Stimulated activated naive CD4-positive, alpha-beta T cell treated with Interleukin-2 at 50 U/mL for 16 hours (primary cell): Measurements from ENCODE around the gene GOLGA8O.
"Not testable (repeated sequence)": the region's sequence is repeated elsewhere in the genome, so short reads cannot be mapped to it uniquely, and the experiment has no call there.

ENCODE experiments used
- DNase-seq: peaks from one replicate; lab custom pipeline; 2025; lab: John Stamatoyannopoulos, UW

The GOLGA8O gene, protein sequence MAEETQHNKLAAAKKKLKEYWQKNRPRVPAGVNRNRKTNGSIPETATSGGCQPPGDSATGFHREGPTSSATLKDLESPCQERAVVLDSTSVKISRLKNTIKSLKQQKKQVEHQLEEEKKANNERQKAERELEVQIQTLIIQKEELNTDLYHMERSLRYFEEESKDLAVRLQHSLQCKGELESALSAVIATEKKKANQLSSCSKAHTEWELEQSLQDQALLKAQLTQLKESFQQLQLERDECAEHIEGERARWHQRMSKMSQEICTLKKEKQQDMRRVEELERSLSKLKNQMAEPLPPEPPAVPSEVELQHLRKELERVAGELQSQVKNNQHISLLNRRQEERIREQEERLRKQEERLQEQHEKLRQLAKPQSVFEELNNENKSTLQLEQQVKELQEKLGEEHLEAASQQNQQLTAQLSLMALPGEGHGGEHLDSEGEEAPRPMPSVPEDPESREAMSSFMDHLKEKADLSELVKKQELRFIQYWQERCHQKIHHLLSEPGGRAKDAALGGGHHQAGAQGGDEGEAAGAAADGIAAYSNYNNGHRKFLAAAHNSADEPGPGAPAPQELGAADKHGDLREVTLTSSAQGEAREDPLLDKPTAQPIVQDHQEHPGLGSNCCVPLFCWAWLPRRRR

DNA sequence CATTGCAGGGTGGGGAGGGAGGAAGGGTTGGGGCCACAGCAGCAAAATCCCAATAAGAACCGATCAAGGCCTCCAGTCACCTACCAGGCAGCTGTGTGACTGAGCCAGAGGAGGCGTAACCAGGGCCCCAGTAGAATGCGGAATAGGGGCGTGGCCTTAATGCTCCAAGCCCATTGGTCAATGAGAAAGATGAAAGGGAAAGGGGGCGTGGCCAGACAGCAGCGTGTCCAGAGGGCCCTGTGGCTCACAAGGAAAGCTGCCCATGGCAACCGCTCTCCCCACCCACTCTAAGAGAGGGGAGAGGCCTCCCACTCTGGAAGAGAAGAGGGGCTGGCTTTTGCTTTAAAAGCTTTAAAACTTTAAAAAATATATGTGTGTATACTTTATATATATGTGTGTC is at the start of gene GOLGA8O:
GOLGA8O (minus strand) TSS at position 101 of the 400 bp plus-strand sequence; CDS start at position 3, 98 bp downstream.
- not testable (repeated sequence) for DNase-seq

DNA sequence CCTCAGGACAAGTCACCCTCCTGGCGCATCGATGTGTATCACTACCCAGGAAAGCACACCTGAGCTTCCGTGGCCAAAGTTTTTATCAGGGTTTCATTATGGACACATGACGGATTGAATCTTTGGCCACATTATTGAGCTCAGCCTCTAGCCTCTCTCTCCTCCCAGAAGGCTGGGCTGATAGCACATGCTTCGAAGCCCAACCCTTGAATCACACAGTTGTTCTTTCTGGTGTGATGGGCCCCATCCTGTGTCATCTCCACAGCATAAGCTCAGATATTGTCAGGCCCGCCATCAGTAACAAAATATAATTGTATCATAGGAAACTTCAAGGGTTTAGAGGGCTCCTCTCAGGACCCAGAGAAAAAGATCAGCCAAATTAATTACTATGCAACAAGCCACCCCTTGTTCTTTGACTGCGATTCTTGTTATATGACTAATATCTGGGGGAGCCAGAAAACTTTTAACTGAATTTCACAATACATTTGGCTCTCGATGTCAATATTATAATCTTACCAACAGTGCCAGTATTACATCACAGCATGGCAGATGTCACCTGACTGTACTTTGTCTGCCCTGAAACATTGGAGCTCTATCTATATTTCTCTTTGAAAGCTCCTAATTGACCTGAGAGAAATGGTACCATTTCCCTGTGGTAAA is 48.8 kb upstream of the GOLGA8O start:
- DNase-seq, result not testable (repeated sequence)

DNA sequence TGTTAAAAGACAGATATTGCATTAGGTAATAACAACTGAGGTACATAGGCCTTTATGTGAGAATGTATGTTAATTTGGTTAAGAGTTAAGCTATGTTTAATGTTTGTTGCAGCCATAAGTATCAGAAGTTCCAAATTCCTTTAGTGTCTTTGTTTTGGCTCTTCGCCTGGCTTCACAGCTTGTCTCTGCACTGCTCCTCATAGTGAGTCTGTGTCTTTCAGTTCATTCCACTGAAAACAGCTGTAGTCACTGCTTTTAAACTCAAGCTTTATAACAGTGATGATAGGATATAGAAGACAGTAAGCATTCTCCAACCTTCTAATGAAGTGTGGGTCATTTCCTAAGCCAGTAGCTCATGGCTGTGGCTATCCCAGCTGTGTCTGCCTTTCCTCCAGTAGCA is 47.5 kb upstream of the GOLGA8O start:
- not testable (repeated sequence) for DNase-seq

DNA sequence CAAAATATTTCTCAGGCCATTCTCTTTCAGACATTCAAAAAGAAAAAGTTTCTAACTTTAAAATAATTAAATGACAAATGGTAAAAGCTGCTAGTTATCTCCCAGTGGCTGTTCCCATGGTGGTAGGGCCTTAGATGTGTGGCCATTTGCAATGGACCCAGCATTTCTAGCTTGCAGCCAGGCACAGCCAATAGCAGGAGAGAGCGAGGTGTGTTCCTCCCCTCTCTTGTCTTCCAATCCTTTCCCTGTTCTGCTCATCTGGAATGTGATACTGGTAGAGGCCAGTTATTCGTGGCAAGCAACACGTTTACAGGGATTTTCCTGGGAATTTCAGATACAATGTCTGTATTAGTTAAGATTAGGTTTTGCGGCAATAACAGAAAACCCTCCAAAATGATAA is 37.3 kb upstream of the GOLGA8O start:
- DNase-seq, result not testable (repeated sequence)

DNA sequence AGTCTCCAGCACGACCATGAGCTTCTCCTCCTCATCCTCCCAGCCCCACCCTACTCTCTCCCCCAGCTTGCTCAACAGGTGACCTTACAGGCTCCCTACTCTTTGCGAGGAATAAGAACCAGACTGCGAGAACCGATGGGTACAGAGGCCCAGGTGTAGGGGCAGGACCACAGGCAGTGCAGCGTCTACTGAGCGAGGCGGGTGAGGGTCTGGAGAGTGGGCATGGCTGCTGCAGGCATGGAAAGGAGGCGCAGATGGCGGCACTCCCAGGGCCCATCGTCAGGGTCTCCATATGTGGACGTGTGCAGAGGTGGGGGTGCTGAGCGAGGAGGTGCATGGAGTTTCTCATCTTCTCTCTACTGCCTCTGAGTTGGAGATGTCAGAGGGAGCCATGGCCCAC is 31.0 kb upstream of the GOLGA8O start:
- DNase-seq, result not testable (repeated sequence)

DNA sequence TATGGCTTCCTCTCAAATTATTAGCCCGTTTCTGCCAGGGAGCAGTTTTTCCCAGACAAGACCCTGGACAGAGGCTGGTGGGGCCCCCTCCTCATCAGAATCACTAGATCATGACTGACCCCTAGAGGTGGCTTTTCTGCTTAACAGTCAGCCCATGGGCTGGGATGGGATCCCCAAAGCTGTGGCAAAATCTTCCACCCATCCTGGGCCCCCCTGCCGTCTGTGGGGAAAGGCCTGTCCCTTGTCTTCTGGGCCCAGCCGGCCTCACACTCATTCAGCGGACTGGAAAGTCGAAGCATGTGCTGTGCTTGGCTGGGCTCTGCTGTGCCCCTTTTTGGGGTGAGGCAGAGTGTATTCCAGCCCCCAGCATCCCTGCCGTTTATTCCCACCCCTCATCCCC is 27.9 kb upstream of the GOLGA8O start:
- not testable (repeated sequence) for DNase-seq

DNA sequence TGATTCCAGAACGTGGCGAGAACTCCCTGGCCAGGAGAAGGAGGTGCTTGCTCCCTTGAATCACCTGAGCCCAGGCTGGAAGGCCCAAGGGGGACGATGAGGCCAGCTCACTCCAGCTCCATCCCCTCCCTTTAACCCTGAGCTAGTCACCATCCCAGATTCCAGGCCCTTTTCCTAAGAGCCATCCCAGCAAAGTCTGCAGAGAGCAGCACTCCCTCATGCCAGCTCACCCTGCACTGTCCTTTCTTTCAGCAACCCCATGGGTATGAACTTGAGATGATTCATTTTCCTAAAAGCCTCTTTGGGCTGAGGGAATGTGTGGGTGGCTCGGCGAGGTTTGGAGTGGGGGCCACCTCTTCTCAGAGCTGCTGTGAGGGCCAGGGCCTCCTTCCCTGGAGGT is 26.2 kb upstream of the GOLGA8O start:
- DNase-seq, result not testable (repeated sequence)

DNA sequence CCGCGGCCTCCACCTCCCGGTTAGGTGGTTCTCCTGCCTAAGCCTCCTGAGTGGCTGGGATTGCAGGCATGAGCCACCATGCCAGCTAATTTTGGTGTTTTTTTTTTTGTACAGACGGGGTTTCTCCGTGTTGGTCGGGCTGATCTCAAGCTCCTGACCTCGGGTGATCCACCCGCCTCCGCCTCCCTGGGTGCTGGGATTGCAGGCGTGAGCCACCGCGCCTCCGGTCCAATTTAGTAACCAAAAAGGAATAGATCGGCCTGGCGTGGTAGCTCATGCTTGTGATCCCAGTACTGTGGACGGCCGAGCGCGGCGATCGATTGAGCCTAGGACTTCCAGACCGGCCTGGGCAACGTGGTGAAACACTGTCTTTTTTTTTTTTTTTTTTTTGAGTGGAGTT is 12.6 kb upstream of the GOLGA8O start:
- not testable (repeated sequence) for DNase-seq

DNA sequence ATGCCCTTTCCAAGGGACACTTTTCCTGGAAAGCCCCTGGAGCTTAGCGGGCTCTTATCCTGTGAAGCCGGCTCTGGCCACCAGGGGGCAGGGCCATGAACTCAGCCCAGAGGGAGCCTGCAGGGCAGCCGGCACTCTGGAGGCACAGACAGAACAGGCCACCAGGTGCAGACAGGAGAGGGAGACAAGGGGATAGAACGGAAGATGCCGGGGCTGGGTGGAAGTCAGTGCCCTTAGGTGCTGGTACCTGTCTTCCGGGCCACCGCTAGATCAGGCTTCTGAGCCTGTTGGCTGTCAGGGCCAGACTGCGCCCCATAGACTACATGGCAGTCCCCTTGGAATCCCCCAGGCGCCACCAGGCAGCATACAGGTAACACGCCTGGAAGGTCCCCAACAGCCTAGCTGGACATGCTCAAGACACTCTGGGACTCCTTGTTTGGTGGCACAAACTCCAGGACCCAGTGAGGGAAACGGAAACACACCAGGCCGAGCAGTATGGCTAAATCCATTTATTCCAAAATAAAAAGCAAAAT is 14.9 kb downstream of the GOLGA8O start:
- DNase-seq, result not testable (repeated sequence)

DNA sequence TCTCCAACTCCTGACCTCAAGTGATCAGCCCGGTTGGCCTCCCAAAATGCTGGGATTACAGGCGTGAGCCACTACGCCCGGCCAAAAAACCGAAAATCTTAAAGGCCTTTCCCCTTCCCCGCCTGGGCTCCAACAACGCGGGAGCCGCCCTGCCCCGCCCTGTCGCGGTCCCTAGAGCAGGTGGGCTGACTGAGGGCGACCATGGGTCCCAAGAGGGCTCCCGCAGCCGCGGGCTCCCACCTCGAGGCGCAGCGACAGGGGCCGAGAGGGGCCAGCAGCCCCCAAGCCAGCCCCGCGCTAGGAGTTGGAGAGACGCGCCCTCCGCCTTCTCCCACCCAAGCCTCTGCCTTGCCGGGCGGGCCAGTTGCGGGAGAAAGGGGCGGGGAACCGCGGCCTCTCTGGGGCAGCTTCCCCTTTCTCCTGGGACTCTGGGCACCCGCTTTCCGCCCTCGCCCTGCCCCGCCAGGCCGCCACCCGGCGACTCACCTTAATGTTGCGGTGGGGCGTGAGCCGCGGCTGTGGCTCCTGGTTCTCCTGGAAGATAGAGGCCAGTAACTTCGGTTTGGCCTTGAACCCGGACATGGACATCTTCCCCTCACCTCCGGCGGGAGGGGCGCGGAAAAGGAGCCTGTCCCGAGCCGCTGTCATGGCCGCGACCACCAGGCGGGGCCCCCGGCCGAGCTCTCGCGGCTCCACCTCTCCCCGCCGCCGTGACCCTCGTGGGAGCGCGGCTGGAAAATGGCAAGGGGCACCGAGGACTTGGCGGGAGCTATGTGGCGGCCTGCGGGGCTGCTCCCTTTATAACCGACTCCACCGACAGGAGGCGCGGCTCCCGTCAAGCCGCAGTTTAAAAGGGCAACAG is 21.1 kb downstream of the GOLGA8O start:
- DNase-seq, result not testable (repeated sequence)

DNA sequence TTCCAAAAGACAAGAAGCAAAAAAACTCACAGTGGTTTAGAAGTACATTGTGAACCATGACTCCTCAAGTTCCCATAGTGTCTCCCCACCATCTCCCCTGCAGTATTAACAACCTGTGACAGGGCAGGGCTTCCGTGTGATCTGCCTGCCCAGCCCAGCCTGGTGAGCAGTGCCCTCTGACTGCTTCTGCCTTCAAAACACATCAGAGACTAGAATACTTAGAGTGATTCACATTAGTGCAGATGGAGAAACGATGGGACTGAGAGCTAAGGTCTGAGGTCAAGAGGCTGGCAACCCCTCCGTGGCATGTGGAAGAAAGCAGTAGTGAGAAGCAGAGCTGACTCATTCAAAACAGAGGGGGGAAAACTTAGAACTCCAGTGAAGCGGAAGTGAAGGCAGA is 27.8 kb downstream of the GOLGA8O start:
- not testable (repeated sequence) for DNase-seq

DNA sequence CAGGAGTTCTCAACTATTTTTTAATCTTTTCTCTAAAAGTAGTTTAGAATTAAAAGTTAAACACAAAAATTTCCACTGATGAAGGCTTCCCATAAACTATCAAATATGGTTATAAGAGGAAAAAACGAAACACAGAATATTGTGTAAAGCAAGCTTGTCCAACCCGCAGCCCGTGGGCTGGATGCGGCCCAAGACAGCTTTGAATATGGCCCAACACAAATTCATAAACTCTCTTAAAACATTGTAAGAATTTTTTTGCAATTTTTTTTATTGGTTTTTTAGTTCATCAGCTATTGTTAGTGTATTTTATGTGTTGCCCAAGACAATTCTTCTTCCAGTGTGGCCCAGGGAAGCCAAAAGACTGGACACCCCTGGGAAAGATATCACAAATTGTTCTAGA is 28.9 kb downstream of the GOLGA8O start:
- not testable (repeated sequence) for DNase-seq

DNA sequence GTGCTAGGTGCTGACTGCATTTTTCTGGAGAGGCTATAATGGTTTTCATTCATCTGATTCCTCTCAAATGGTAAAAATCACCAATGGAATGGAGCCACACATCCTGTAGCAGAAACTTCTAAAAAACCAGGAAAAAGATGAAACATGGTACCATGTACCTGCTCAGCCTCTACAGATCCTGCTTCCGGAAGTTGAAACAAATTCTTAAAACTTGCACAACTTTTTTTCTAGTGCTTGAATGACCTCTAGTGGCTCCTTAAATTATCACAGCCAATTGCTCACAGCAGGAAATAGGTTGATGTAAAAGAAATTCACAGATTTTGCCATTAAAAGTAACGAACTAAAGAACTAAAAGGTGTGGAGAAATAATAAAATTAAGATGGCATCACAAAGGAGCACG is 47.5 kb downstream of the GOLGA8O start:
- DNase-seq, result not testable (repeated sequence)

DNA sequence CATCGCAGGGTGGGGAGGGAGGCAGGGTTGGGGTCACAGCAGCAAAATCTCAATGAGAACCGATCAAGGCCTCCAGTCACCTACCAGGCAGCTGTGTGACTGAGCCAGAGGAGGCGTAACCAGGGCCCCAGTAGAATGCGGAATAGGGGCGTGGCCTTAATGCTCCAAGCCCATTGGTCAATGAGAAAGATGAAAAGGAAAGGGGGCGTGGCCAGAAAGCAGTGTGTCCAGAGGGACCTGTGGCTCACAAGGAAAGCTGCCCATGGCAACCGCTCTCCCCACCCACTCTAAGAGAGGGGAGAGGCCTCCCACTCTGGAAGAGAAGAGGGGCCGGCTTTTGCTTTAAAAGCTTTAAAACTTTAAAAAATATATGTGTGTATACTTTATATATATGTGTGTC is 52.2 kb downstream of the GOLGA8O start, which contains the start of gene GOLGA8K:
GOLGA8K (minus strand) TSS at position 101 of the 400 bp plus-strand sequence; CDS start at position 3, 98 bp downstream.
- not testable (repeated sequence) for DNase-seq

DNA sequence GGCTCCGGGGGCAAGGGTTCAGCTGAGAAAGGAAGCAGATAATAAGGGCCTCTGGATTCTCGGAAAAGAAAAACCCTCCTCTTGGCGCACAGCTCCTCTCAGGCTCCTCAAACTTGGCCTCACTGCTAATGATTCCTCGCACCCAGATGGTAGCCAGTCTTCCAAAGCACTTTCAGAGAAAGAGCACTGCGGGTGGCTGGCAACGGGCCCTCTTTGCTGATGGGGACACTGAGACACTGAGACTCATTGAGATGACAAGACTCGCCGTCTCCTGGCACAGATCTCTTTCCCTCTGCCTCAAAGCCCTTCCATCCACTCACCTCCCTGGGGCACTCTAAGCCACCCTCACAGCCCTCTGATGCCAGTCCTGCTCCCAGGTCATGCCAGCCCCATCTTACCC is 58.9 kb downstream of the GOLGA8O start:
- not testable (repeated sequence) for DNase-seq
